SK-N-SH (cell line): ENCODE data around the gene ADCY4. TPM values are rescaled to one million over a fixed set of nuclear protein-coding genes. Genes with fewer than 3 reads are reported as not detected.

Source experiments
- CHD2 ChIP-seq: fragments of 150-350 bp; IDR thresholded peaks from 2 replicates; pipeline ENCODE4 v1.6.1; 2018; ENCODE audit warnings: low read length; ENCODE audit not compliant: partially characterized antibody
- CTCF ChIP-seq: fragments of 200-600 bp; sonication (generic); IDR thresholded peaks from 2 replicates; pipeline ENCODE4 v1.6.1; 2017; ENCODE audit warnings: antibody characterized with exemption, mild to moderate bottlenecking, moderate library complexity
- ELF1 ChIP-seq: IDR thresholded peaks from 2 replicates; pipeline ENCODE4 v1.4.0; 2012
- EP300 ChIP-seq, 2 experiments: IDR thresholded peaks; 2 replicates each; pipeline versions ENCODE4 v1.4.0 to v1.6.1; 2012; ENCODE audit warnings: borderline replicate concordance in 1 of 2, low read depth in 1 of 2, low read length in 1 of 2
- FOSL2 ChIP-seq: IDR thresholded peaks from 2 replicates; pipeline ENCODE4 v1.4.0; 2012; ENCODE audit warnings: low read depth, mild to moderate bottlenecking, moderate library complexity, borderline replicate concordance
- FOXM1 ChIP-seq: IDR thresholded peaks from 2 replicates; pipeline ENCODE4 v1.4.0; 2012; ENCODE audit warnings: low read depth, mild to moderate bottlenecking
- GABPA ChIP-seq: IDR thresholded peaks from 2 replicates; pipeline ENCODE4 v1.4.0; 2012; ENCODE audit warnings: low read depth, mild to moderate bottlenecking
- MAX ChIP-seq: IDR thresholded peaks from 2 replicates; pipeline ENCODE4 v1.4.0; 2012; ENCODE audit warnings: low read depth
- MEF2A ChIP-seq: IDR thresholded peaks from 2 replicates; pipeline ENCODE4 v1.4.0; 2012; ENCODE audit warnings: low read depth, borderline replicate concordance
- MXI1 ChIP-seq: IDR thresholded peaks from 2 replicates; pipeline ENCODE4 v1.6.1; 2012; ENCODE audit warnings: mild to moderate bottlenecking, low read depth, low read length, improper control_type of control experiment
- NRF1 ChIP-seq: IDR thresholded peaks from 2 replicates; pipeline ENCODE4 v1.6.1; 2012; ENCODE audit warnings: low read depth, mild to moderate bottlenecking, low read length
- PBX3 ChIP-seq: IDR thresholded peaks from 2 replicates; pipeline ENCODE4; 2012
- RAD21 ChIP-seq: IDR thresholded peaks from 2 replicates; pipeline ENCODE4 v1.6.1; 2012; ENCODE audit warnings: mild to moderate bottlenecking, low read length
- RFX5 ChIP-seq: IDR thresholded peaks from 2 replicates; pipeline ENCODE4 v1.6.1; 2012; ENCODE audit warnings: mild to moderate bottlenecking, improper control_type of control experiment, low read length
- RXRA ChIP-seq: IDR thresholded peaks from 2 replicates; pipeline ENCODE4 v1.4.0; 2012; ENCODE audit warnings: low read depth, mild to moderate bottlenecking, borderline replicate concordance
- SIN3A ChIP-seq: IDR thresholded peaks from 2 replicates; pipeline ENCODE4 v1.6.1; 2012; ENCODE audit warnings: low read depth, mild to moderate bottlenecking, low read length, moderate library complexity, borderline replicate concordance
- TAF1 ChIP-seq: IDR thresholded peaks from 2 replicates; pipeline ENCODE4 v1.6.1; 2012; ENCODE audit warnings: low read depth, mild to moderate bottlenecking, low read length, moderate library complexity, borderline replicate concordance
- TEAD4 ChIP-seq: IDR thresholded peaks from 2 replicates; pipeline ENCODE4 v1.4.0; 2012; ENCODE audit warnings: mild to moderate bottlenecking, borderline replicate concordance; ENCODE audit not compliant: insufficient read depth
- USF1 ChIP-seq: IDR thresholded peaks from 2 replicates; pipeline ENCODE4 v1.4.0; 2012; ENCODE audit warnings: low read depth, borderline replicate concordance
- USF2 ChIP-seq: fragments of 150-350 bp; IDR thresholded peaks from 2 replicates; pipeline ENCODE4 v1.6.1; 2017; ENCODE audit warnings: antibody characterized with exemption, low read length, low read depth, borderline replicate concordance
- YY1 ChIP-seq: IDR thresholded peaks from 2 replicates; pipeline ENCODE4 v1.4.0; 2012; ENCODE audit warnings: low read depth, mild to moderate bottlenecking
- polyA plus RNA-seq, 3 experiments: library from polyadenylated mRNA; depleted of rRNA; stranded (reverse); fragments of >200 nt; gene quantifications; 2 replicates each; pipeline ENCODE4 v1.2.3, GENCODE V29; 2012

The ADCY4 gene
- polyA plus RNA-seq, 1 of the 3 experiments (the other 2 are of a cell fraction) = 0.08 TPM

GRCh38 chr14:24271134-24271833, 63.6 kb downstream of the ADCY4 start, which contains the start of gene RABGGTA (continued):
- 0 out of 2 replicates have a peak, but pooled peaks have one; percentile 13 for TF ChIP-seq USF1
- peak; percentile 68 for TF ChIP-seq GABPA
- no peak for TF ChIP-seq MEF2A
- peak; percentile 84 for TF ChIP-seq TAF1
- peak; percentile 68 for TF ChIP-seq CTCF
- peak; percentile 94 for TF ChIP-seq PBX3
- TF ChIP-seq RXRA = no peak
- peak; percentile 85; the same call in 1 of the 2 replicates for TF ChIP-seq MXI1
- TF ChIP-seq USF2 = no peak
- no peak for TF ChIP-seq FOXM1
- no peak for TF ChIP-seq TEAD4
- TF ChIP-seq YY1 = no peak
- no peak for TF ChIP-seq RAD21
- TF ChIP-seq MAX = peak; percentile 84
- peak in 1 of 2 experiments; percentile 62; a peak in 2 of 4 replicates for TF ChIP-seq EP300 (IDR thresholded peaks at IDR 0.05; ENCODE audit: borderline replicate concordance in 1 of 2, low read depth in 1 of 2, low read length in 1 of 2)
- TF ChIP-seq CHD2 = peak; percentile 81
- TF ChIP-seq RFX5 = peak; percentile 55; the same call in 1 of the 2 replicates
- TF ChIP-seq FOSL2 = no peak
- TF ChIP-seq NRF1 = peak; percentile 90
- no peak; the same call in 1 of the 2 replicates for TF ChIP-seq SIN3A
- TF ChIP-seq ELF1 = peak; percentile 59
